Smooth muscle cell (in vitro differentiated cells): Measurements from ENCODE around the gene MYF6. TPM values are rescaled to one million over a fixed set of nuclear protein-coding genes. Genes with fewer than 3 reads are reported as not detected.
A peak's percentile ranks its signal among the peaks of the same experiment; 100 is the strongest.

Experiments used
- DNase-seq: peaks from one replicate; lab custom pipeline; 2025; ENCODE audit not compliant: unreplicated experiment; lab: John Stamatoyannopoulos, UW
- H2AFZ ChIP-seq: fragments of 200-600 bp; sonication (generic); 2 replicates; pipeline ENCODE4 v1.6.0; 2016; ENCODE audit warnings: antibody characterized with exemption, low read depth, mild to moderate bottlenecking
- H3F3A ChIP-seq: fragments of 200-600 bp; sonication (generic); 2 replicates; pipeline ENCODE4 v1.6.0; 2017; ENCODE audit warnings: antibody characterized with exemption, low read depth
- H3K27ac ChIP-seq: fragments of 200-600 bp; sonication (generic); 2 replicates; pipeline ENCODE4 v1.5.1; 2016; ENCODE audit warnings: low read depth, mild to moderate bottlenecking
- H3K27me3 ChIP-seq: fragments of 200-600 bp; sonication (generic); 2 replicates; pipeline ENCODE4 v1.6.1; 2016; ENCODE audit warnings: low read depth, mild to moderate bottlenecking
- H3K36me3 ChIP-seq: fragments of 200-600 bp; sonication (generic); 2 replicates; pipeline ENCODE4 v1.5.1; 2016; ENCODE audit warnings: low read depth
- H3K4me1 ChIP-seq: fragments of 200-600 bp; sonication (generic); 2 replicates; pipeline ENCODE4 v1.5.1; 2016; ENCODE audit warnings: low read depth
- H3K4me2 ChIP-seq: fragments of 200-600 bp; sonication (generic); 2 replicates; pipeline ENCODE4 v1.6.0; 2016; ENCODE audit warnings: mild to moderate bottlenecking
- H3K4me3 ChIP-seq: fragments of 200-600 bp; sonication (generic); 2 replicates; pipeline ENCODE4 v1.5.1; 2016; ENCODE audit warnings: mild to moderate bottlenecking
- H3K79me2 ChIP-seq: fragments of 200-600 bp; sonication (generic); 2 replicates; pipeline ENCODE4 v1.6.0; 2016; ENCODE audit warnings: low read depth, mild to moderate bottlenecking
- H3K9ac ChIP-seq: fragments of 200-600 bp; sonication (generic); 2 replicates; pipeline ENCODE4 v1.6.0; 2016; ENCODE audit warnings: low read depth
- H3K9me3 ChIP-seq: fragments of 200-600 bp; sonication (generic); replicated peaks from 2 replicates; pipeline ENCODE4 v1.5.1; 2016; ENCODE audit warnings: low read depth
- H4K20me1 ChIP-seq: fragments of 200-600 bp; sonication (generic); 2 replicates; pipeline ENCODE4 v1.6.0; 2016; ENCODE audit warnings: low read depth
- WGBS: methylation state at CpG from one replicate; pipeline ENCODE4 v1.1.7; 2016; ENCODE audit warnings: low lambda C conversion rate; 5-methylcytosine and 5-hydroxymethylcytosine counted together
- polyA plus RNA-seq: library from polyadenylated mRNA; unstranded; fragments of >200 nt; fragmentation: Nextera tagmentation; extraction: Ambion mirVana; gene quantifications from 2 replicates; pipeline ENCODE4 v1.2.1, GENCODE V29; 2016
- total RNA-seq: library from RNA; depleted of rRNA; stranded (reverse); fragments of >200 nt; gene quantifications from 2 replicates; pipeline ENCODE4 v1.2.3, GENCODE V29; 2014
- TF ChIP-seq, protein P1 (sequence below): fragments of 200-600 bp; sonication (generic); IDR thresholded peaks from 2 replicates; pipeline ENCODE4 v1.5.1; 2017; ENCODE audit warnings: borderline replicate concordance, mild to moderate bottlenecking, antibody characterized with exemption; ENCODE audit not compliant: insufficient read depth, poor library complexity, severe bottlenecking

The MYF6 gene
- total and polyA plus RNA-seq, 2 experiments from 2014 or later = not detected

- Histone ChIP-seq H3K9ac (no peak overlapping the region), H3K36me3 (no peaks in the 10 kb centered on the region), H3F3A (no peaks in the 10 kb centered on the region), H4K20me1 (no peaks in the 10 kb centered on the region), H3K27me3 (peaks cover 76% of the 10 kb centered on the region), H3K79me2 (no peaks in the 10 kb centered on the region), H3K4me2 (peak overlapping the region; percentile 86), H3K27ac (no peak overlapping the region), H2AFZ (peak overlapping the region; percentile 92), H3K4me3 (peak overlapping the region; percentile 45), H3K4me1 (peaks cover 7% of the 10 kb centered on the region), H3K9me3 (no peaks in the 10 kb centered on the region)
- TF ChIP-seq, protein P1, sequence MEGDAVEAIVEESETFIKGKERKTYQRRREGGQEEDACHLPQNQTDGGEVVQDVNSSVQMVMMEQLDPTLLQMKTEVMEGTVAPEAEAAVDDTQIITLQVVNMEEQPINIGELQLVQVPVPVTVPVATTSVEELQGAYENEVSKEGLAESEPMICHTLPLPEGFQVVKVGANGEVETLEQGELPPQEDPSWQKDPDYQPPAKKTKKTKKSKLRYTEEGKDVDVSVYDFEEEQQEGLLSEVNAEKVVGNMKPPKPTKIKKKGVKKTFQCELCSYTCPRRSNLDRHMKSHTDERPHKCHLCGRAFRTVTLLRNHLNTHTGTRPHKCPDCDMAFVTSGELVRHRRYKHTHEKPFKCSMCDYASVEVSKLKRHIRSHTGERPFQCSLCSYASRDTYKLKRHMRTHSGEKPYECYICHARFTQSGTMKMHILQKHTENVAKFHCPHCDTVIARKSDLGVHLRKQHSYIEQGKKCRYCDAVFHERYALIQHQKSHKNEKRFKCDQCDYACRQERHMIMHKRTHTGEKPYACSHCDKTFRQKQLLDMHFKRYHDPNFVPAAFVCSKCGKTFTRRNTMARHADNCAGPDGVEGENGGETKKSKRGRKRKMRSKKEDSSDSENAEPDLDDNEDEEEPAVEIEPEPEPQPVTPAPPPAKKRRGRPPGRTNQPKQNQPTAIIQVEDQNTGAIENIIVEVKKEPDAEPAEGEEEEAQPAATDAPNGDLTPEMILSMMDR = no peak
- 4% methylated on average over 16 of the region's 16 CpGs for WGBS
- DNase-seq = no peak
Observed at GRCh38 chr12:80714055-80714454, 6.6 kb downstream of the MYF6 start.

DNA sequence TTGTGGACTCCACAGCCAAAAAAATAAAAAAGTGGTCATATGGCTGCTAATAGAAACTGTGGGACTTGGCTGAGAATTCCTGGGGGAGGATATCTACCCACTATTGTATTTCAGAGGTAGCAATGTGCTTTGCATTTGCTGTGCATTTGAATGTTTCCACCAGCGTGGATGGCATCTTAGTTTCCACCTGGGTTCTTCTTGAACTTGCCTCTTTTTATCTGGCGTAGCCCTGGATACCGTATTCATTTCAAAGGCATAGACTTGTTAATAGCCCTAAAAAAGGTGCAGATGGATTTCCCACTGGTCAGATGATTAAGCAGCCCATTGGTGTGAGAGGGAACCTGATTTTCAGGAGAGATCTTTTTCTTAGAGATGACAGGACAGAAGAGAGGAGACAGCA is 7.4 kb downstream of the MYF6 start:
- H3F3A ChIP-seq = no peaks in the 10 kb centered on the region
- H3K4me3 ChIP-seq = no peak overlapping the region
- no peaks in the 10 kb centered on the region for H4K20me1 ChIP-seq
- H3K79me2 ChIP-seq = no peaks in the 10 kb centered on the region
- H2AFZ ChIP-seq = no peak overlapping the region
- H3K9me3 ChIP-seq = no peaks in the 10 kb centered on the region
- peaks cover 68% of the 10 kb centered on the region for H3K27me3 ChIP-seq
- DNase-seq = no peak
- peak overlapping the region; percentile 86 for H3K4me2 ChIP-seq
- H3K4me1 ChIP-seq = peaks cover 7% of the 10 kb centered on the region
- H3K9ac ChIP-seq = no peak overlapping the region
- no peak overlapping the region for H3K27ac ChIP-seq
- TF ChIP-seq, protein P1 = no peak
- no peaks in the 10 kb centered on the region for H3K36me3 ChIP-seq
- 31% methylated on average over 3 of the region's 3 CpGs for WGBS

DNA sequence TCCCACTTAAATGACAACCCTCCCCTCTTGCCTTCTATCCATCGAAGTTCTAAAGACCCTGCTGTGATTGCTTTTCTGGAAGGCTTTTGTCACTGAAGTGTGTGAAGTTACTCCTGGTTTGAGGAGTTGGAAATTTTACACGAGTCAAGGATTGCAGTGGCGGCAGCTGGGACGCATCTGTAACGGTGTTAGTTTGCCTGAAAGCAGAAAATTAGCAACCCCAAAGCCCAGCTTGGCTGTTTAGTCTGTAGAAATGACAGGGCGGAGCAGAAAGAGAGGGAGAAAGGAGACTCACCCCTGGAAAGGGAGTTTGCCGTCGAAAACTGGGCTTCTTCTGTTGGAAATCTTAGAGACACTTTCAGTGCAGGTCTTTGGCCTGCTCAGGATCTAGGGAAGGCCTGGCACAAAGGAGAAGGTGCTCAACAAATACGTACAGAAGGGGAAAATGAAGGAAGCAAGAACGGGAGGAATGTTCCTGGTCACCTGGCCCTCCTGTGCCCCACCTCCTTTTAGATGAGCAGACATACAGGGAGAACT is 8.3 kb downstream of the MYF6 start:
- 57% methylated on average over 10 of the region's 10 CpGs for WGBS
- Histone ChIP-seq H3K79me2 (no peaks in the 10 kb centered on the region), H3K4me3 (no peak overlapping the region), H3K4me2 (no peak overlapping the region), H3K27ac (no peak overlapping the region), H2AFZ (no peak overlapping the region), H3K9me3 (no peaks in the 10 kb centered on the region), H4K20me1 (no peaks in the 10 kb centered on the region), H3F3A (no peaks in the 10 kb centered on the region), H3K9ac (no peak overlapping the region), H3K27me3 (peaks cover 58% of the 10 kb centered on the region), H3K4me1 (peaks cover 7% of the 10 kb centered on the region), H3K36me3 (no peaks in the 10 kb centered on the region)
- no peak for DNase-seq
- TF ChIP-seq, protein P1 = no peak

- no peak within 1 kb of the TSS for H3K9ac ChIP-seq
- H2AFZ ChIP-seq = no peak within 1 kb of the TSS
- H3K36me3 ChIP-seq = no peaks in the 10 kb centered on the region
- DNase-seq = no peak
- no peaks in the 10 kb centered on the region for H3K79me2 ChIP-seq
- H3K27ac ChIP-seq = no peak within 1 kb of the TSS
- H3K9me3 ChIP-seq = no peaks in the 10 kb centered on the region
- 92% methylated on average over 45 of the region's 45 CpGs for WGBS
- no peaks in the 10 kb centered on the region for H3F3A ChIP-seq
- H3K27me3 ChIP-seq = peaks cover 53% of the 10 kb centered on the region
- TF ChIP-seq, protein P1 = no peak
- no peaks in the 10 kb centered on the region for H4K20me1 ChIP-seq
- H3K4me2 ChIP-seq = no peak within 1 kb of the TSS
- H3K4me1 ChIP-seq = peaks cover 7% of the 10 kb centered on the region
- no peak within 1 kb of the TSS for H3K4me3 ChIP-seq
Observed at GRCh38 chr12:80716696-80717469, 9.4 kb downstream of the MYF6 start, which contains the start of gene MYF5. Gene MYF5, plus strand, starts transcription at chr12:80716912. Its CDS starts 152 bp downstream, at chr12:80717064.
